ENCODE results near the gene C1QTNF6.
"Not testable (repeated sequence)": the region's sequence is repeated elsewhere in the genome, so short reads cannot be mapped to it uniquely, and the experiment has no call there.

The C1QTNF6 gene

GRCh38 chr22:37187891-37188761 is at the start of gene C1QTNF6:
Gene C1QTNF6 (minus strand): TSS chr22:37188247. CDS start chr22:37188213, 34 bp downstream.
- no peak for DNase-seq

- DNase-seq, result no peak
Observed at GRCh38 chr22:37235897-37236607, 48.0 kb upstream of the C1QTNF6 start.

GRCh38 chr22:37234736-37235711 is 47.0 kb upstream of the C1QTNF6 start:
- DNase-seq, result no peak

- DNase-seq, result no peak
Observed at GRCh38 chr22:37233751-37234631, 45.9 kb upstream of the C1QTNF6 start.

GRCh38 chr22:37233371-37233750 is 45.3 kb upstream of the C1QTNF6 start:
- DNase-seq, result not testable (repeated sequence)

GRCh38 chr22:37232140-37232998 is 44.3 kb upstream of the C1QTNF6 start:
- DNase-seq, result no peak

- DNase-seq, result no peak
Observed at GRCh38 chr22:37231406-37232139, 43.5 kb upstream of the C1QTNF6 start.

- DNase-seq, result no peak
Observed at GRCh38 chr22:37230673-37231405, 42.8 kb upstream of the C1QTNF6 start.

GRCh38 chr22:37229805-37230672 is 42.0 kb upstream of the C1QTNF6 start:
- no peak for DNase-seq

GRCh38 chr22:37229012-37229804 is 41.2 kb upstream of the C1QTNF6 start:
- DNase-seq, result no peak

- DNase-seq, result no peak
Observed at GRCh38 chr22:37228106-37229011, 40.3 kb upstream of the C1QTNF6 start.

GRCh38 chr22:37226514-37226913 is 38.5 kb upstream of the C1QTNF6 start:
- no peak for DNase-seq

- no peak for DNase-seq
Observed at GRCh38 chr22:37226087-37226486, 38.0 kb upstream of the C1QTNF6 start.

- no peak for DNase-seq
Observed at GRCh38 chr22:37225481-37225880, 37.4 kb upstream of the C1QTNF6 start.

GRCh38 chr22:37224757-37225420 is 36.8 kb upstream of the C1QTNF6 start:
- DNase-seq, result no peak

All from NCI-H2029 (cell line).